ENCODE measurements around the gene MTUS2. TPM values are rescaled to one million over a fixed set of nuclear protein-coding genes. Genes with fewer than 3 reads are reported as not detected.

MTUS2 gene
- total and polyA plus RNA-seq, 10 donors, result 0.20 to 3.2 (median 0.85) TPM

- H3K4me3 ChIP-seq, result no peak overlapping the region
- no peaks in the 10 kb centered on the region for H3K27me3 ChIP-seq (replicated peaks in 1 of 7)
- H3K36me3 ChIP-seq, result no peaks in the 10 kb centered on the region
- H3K27ac ChIP-seq, result no peak overlapping the region
- H3K9me3 ChIP-seq, result peaks cover 0 to 6% (median 0%) of the 10 kb centered on the region in 8 donors
- no peak for DNase-seq
- WGBS, 5 donors, result 83 to 90% (median 87%) methylated on average over 2 to 11 of the region's 11 CpGs
- intact Hi-C loops (cut with DNase I; ENCODE audit: low total_unique reads), result no loop called here
- no peaks in the 10 kb centered on the region for H3K4me1 ChIP-seq
- TF ChIP-seq POLR2A (IDR thresholded peaks at IDR 0.05), result no peak
- no peak for TF ChIP-seq POLR2AphosphoS5 (IDR thresholded peaks at IDR 0.05)
- TF ChIP-seq, protein P1, sequence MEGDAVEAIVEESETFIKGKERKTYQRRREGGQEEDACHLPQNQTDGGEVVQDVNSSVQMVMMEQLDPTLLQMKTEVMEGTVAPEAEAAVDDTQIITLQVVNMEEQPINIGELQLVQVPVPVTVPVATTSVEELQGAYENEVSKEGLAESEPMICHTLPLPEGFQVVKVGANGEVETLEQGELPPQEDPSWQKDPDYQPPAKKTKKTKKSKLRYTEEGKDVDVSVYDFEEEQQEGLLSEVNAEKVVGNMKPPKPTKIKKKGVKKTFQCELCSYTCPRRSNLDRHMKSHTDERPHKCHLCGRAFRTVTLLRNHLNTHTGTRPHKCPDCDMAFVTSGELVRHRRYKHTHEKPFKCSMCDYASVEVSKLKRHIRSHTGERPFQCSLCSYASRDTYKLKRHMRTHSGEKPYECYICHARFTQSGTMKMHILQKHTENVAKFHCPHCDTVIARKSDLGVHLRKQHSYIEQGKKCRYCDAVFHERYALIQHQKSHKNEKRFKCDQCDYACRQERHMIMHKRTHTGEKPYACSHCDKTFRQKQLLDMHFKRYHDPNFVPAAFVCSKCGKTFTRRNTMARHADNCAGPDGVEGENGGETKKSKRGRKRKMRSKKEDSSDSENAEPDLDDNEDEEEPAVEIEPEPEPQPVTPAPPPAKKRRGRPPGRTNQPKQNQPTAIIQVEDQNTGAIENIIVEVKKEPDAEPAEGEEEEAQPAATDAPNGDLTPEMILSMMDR (IDR thresholded peaks at IDR 0.05 in 8 of 11, conservative IDR thresholded peaks at IDR 0.05 in 3 of 11), result no peak
These were observed 218.6 kb downstream of the MTUS2 start for GRCh38 chr13:29038700-29039099.

GRCh38 chr13:29039212-29039611 is 219.1 kb downstream of the MTUS2 start:
- TF ChIP-seq POLR2AphosphoS5 (IDR thresholded peaks at IDR 0.05) (no peak), POLR2A (IDR thresholded peaks at IDR 0.05) (no peak)
- TF ChIP-seq, protein P1 (IDR thresholded peaks at IDR 0.05 in 8 of 11, conservative IDR thresholded peaks at IDR 0.05 in 3 of 11), result no peak
- 81 to 91% (median 86%) methylated on average over 14 to 18 of the region's 18 CpGs for WGBS, 5 donors
- Histone ChIP-seq H3K4me1 (no peaks in the 10 kb centered on the region), H3K4me3 (no peak overlapping the region), H3K27ac (no peak overlapping the region), H3K36me3 (no peaks in the 10 kb centered on the region), H3K27me3 (replicated peaks in 1 of 7) (no peaks in the 10 kb centered on the region), H3K9me3 (peaks cover 0 to 7% (median under 1%) of the 10 kb centered on the region in 8 donors)
- intact Hi-C loops (cut with DNase I; ENCODE audit: low total_unique reads), result no loop called here
- DNase-seq, result no peak

- H3K4me3 ChIP-seq, result no peak overlapping the region
- no peak for DNase-seq
- no peak overlapping the region for H3K27ac ChIP-seq
- H3K27me3 ChIP-seq (replicated peaks in 1 of 7), result no peaks in the 10 kb centered on the region
- intact Hi-C loops (cut with DNase I; ENCODE audit: low total_unique reads), result no loop called here
- H3K9me3 ChIP-seq, result peaks cover 0 to 30% (median 12%) of the 10 kb centered on the region in 8 donors
- no peak for TF ChIP-seq POLR2A (IDR thresholded peaks at IDR 0.05)
- 40 to 68% (median 53%) methylated on average over 4 of the region's 4 CpGs for WGBS, 5 donors
- no peaks in the 10 kb centered on the region for H3K4me1 ChIP-seq
- H3K36me3 ChIP-seq, result no peaks in the 10 kb centered on the region
These were observed 226.4 kb downstream of the MTUS2 start for GRCh38 chr13:29046588-29046987.

DNA sequence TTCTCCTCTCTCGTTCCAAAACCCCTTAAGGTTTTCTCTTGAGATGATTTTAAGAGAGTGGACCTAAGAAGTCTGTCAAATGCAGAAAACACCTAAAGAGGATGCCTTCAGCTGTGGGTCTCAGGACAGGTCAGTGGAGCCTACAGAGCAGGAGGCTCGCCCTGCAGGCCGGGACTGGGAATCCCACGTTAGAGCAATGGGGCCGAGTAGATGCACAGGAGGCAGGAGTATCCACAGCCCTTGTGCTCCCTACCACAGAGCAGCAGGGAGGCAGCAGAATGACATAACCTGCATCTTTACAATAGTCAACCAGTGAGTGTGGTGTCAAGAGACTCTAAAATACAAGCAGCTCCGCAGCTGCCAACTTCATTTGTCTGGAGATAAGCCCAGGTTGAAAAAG is 229.4 kb downstream of the MTUS2 start:
- H3K4me1 ChIP-seq, result no peaks in the 10 kb centered on the region
- no peak for TF ChIP-seq POLR2A (IDR thresholded peaks at IDR 0.05)
- TF ChIP-seq, protein P1 (IDR thresholded peaks at IDR 0.05 in 8 of 11, conservative IDR thresholded peaks at IDR 0.05 in 3 of 11), result no peak
- TF ChIP-seq POLR2AphosphoS5 (IDR thresholded peaks at IDR 0.05), result no peak
- H3K9me3 ChIP-seq, result peaks cover 0 to 35% (median 16%) of the 10 kb centered on the region in 8 donors
- no peaks in the 10 kb centered on the region for H3K36me3 ChIP-seq
- no peaks in the 10 kb centered on the region for H3K27me3 ChIP-seq (replicated peaks in 1 of 7)
- intact Hi-C loops (cut with DNase I; ENCODE audit: low total_unique reads), result no loop called here
- DNase-seq, result no peak
- 66 to 84% (median 78%) methylated on average over 6 of the region's 6 CpGs for WGBS, 5 donors
- H3K4me3 ChIP-seq, result no peak overlapping the region
- H3K27ac ChIP-seq, result no peak overlapping the region

GRCh38 chr13:29050719-29051118 is 230.6 kb downstream of the MTUS2 start:
- Histone ChIP-seq H3K9me3 (peaks cover 0 to 26% (median 12%) of the 10 kb centered on the region in 8 donors), H3K4me3 (no peak overlapping the region), H3K27ac (no peak overlapping the region), H3K27me3 (replicated peaks in 1 of 7) (no peaks in the 10 kb centered on the region), H3K36me3 (no peaks in the 10 kb centered on the region), H3K4me1 (no peaks in the 10 kb centered on the region)
- TF ChIP-seq, protein P1 (IDR thresholded peaks at IDR 0.05 in 8 of 11, conservative IDR thresholded peaks at IDR 0.05 in 3 of 11), result no peak
- TF ChIP-seq POLR2A (IDR thresholded peaks at IDR 0.05) (no peak), POLR2AphosphoS5 (IDR thresholded peaks at IDR 0.05) (no peak)
- intact Hi-C loops (cut with DNase I; ENCODE audit: low total_unique reads), result no loop called here
- WGBS, 5 donors, result 48 to 71% (median 67%) methylated on average over 4 of the region's 4 CpGs
- no peak for DNase-seq
